HG03108 (cell line): Measurements from ENCODE around the gene NOL6.
"Not testable (repeated sequence)": the region's sequence is repeated elsewhere in the genome, so short reads cannot be mapped to it uniquely, and the experiment has no call there.

Source experiments
- ATAC-seq: cut with Tn5 transposase; IDR thresholded peaks from one replicate; pipeline ENCODE4 v1.9.1; 2021; ENCODE audit warnings: moderate library complexity; ENCODE audit not compliant: unreplicated experiment

NOL6 gene

GRCh38 chr9:33472171-33472880 is 1.4 kb downstream of the NOL6 start:
- ATAC-seq, result no peak

DNA sequence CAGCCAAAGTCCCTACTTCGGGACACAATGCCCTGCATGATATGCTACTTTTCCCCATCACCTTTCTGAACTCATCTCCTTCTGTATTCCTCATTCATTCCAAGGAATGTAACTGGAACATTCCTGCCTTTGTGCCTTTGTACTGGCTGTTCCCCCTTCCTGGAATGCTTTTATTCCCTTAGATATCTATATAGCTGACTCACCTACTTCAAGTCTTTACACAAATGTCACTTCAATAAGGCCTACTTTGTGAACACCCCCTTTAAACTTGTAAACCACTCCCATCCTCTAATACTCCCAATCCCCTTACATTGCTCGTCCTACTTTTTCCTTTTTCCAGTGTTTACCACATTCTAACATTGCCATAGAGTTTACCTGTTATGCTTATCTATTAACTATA is 2.4 kb downstream of the NOL6 start:
- no peak for ATAC-seq

GRCh38 chr9:33469891-33470290 is 3.8 kb downstream of the NOL6 start:
- ATAC-seq, result no peak

GRCh38 chr9:33468797-33469621 is 4.7 kb downstream of the NOL6 start:
- ATAC-seq, result no peak

GRCh38 chr9:33468215-33468730 is 5.5 kb downstream of the NOL6 start:
- ATAC-seq, result no peak

DNA sequence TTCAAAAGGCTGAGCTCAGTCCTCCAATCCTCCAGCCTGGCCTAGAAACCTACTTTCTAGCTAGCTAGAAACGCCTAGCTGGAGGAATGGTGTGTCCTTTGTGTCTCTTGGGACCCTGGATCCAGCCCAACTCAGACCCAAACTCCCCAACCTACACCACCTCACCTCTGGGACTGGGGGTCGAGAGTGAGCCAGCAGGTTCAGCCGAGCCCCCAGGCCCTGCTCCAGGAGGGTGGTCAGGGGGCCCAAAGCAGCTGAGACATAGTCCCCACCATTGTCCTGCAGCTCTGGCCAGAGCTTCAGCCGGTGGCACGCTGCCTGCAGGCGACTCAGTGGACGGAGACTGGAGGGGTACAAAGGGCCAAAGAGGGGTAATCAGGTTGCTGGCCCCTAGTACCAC is 6.2 kb downstream of the NOL6 start:
- ATAC-seq, result no peak

- no peak for ATAC-seq
These were observed 6.9 kb downstream of the NOL6 start for GRCh38 chr9:33466565-33467495.

GRCh38 chr9:33465596-33466564 is 7.8 kb downstream of the NOL6 start:
- ATAC-seq, result no peak

DNA sequence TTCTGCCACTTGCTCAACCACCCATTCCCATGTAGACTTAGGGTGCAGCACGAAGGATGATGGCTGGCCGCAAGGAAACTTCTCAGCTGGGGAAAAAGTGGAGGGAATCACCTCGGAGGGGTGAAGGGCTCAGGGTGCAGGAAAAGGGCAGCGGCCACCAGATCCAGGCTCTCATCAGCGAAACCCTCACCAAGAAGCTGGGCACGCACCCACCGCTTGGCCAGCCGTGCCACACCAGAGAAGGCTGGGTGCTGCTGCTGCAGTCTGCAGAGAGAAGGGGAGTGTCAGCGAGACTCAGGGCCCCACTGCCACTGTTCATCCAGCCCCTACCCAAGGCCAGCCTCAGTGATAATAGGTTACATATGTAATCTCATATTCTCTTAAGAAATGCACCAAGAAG is 8.6 kb downstream of the NOL6 start:
- ATAC-seq, result no peak

- no peak for ATAC-seq
These were observed 9.6 kb downstream of the NOL6 start for GRCh38 chr9:33464045-33464636.

GRCh38 chr9:33463151-33463550 is 10.6 kb downstream of the NOL6 start:
- ATAC-seq, result no peak

- ATAC-seq, result no peak
These were observed 12.2 kb downstream of the NOL6 start for GRCh38 chr9:33461492-33461891.

GRCh38 chr9:33460854-33461253 is 12.9 kb downstream of the NOL6 start:
- no peak for ATAC-seq

DNA sequence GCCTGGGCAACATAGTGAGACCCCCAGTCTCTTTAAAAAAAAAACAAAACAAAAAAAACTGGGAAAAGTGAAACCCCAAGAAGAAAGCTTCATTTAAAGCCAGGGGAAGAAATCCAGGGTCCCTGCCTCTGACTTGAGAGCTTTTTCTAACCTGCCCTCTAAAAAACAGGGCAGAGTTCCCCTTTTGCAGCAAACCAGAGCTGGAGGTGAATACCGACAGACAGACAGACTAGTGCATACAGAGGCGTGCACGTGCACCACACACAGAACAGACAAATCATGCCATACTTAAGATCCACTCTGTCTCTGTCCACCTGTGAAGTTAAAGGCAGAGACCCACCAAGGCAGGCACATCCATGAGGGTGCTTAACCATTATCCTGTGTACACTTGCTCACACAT is 14.6 kb downstream of the NOL6 start:
- ATAC-seq, result no peak

DNA sequence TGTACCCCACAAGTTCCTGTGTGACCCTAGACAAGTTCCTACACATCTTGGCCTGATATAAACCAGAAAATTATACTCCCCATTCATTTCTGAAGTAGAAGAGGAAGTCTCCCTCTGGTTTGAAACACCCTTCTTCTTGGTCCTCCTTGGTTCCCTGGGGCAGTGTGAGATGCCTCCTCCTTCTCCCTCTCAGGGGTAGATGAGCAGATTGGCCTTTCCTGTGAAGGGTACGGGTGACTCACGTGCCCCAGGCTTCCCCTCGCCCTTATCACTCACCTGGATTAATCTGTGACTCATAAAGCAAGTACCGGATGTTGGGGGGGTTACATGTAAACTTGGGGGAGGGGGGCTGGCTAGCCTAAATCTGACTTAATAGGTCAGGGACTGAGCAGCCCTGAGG is 15.3 kb downstream of the NOL6 start:
- ATAC-seq, result no peak

DNA sequence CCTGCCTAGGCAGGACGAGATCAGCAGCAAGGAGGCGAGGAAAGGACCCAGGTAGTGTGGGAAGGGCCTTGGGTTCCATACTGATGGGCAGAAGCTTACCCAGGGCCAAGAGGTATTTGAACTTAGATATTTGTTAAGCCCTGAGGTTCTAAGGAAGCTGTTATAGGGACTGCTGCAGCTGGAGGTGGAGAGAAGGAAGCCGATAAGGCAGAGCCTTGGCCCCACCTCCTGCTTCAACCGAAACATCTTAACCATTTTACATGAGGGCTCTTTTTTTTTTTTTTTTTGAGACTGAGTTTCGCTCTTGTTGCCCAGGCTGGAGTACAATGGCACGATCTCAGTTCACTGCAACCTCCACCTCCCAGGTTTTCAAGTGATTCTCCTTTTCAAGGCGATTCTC is 17.8 kb downstream of the NOL6 start:
- ATAC-seq, result no peak

DNA sequence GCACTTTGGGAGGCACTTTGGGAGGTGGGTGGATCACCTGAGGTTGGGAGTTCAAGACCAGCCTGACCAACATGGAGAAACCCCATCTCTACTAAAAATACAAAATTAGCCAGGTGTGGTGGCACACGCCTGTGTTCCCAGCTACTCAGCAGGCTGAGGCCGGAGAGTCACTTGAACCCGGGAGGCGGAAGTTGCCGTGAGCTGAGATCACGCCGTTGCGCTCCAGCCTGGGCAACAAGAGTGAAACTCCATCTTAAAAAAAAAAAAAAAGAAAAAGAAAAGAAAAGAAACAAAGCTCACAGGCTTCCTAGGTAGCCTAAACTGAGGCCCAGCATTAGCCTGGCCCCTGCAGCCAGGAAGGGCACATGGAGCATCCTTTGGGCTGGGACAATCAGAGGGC is 18.3 kb downstream of the NOL6 start:
- ATAC-seq, result not testable (repeated sequence)

DNA sequence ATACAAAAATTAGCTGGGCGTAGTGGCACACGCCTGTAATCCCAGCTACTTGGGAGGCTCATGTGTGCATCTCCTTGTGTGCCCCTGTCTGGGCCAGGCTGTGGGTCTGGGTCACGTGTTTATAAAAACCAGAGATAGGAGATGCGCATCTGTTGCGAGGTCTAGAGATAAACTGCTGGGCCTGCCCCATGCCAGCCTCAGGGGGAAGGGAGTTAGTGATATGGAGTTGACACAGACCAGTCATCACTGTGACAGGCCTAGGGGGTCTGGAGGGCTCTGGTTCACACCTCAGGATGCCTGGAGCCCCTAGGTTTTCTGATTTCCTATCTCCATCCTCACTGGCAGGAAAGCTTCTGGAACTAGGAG is 19.1 kb downstream of the NOL6 start:
- not testable (repeated sequence) for ATAC-seq

DNA sequence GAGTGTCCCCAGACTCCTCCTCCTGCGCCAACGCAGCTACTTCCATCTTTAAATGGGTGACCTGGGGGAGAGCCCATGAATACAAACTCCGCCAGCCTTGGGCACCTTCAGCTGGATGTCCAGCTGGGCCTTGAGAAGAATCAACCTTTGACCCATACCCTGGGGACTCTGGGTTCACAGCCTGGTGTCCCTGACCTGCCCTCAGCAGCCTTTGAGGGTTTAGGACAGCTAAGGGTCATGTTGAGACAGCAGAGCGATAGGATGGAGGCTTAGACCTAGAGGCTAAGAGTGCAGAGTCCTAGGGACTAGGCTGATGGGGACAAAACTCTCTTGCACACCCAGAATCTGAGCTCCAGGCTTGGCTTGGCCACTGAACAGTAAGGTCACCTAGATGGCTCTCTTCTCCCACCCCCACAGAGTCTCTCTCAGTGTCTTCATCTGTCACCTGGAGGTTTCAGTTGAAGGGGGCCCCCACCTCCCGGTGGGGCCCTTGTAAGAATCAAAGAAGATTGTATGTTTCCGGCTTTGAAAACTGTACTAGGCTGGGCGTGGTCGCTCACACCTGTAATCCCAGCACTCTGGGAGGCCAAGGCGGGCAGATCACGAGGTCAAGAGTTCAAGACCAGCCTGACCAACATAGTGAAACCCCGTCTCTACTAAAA is 19.6 kb downstream of the NOL6 start:
- ATAC-seq, result no peak
